NCI-H1930 (cell line): ENCODE measurements around the gene NFE2L1.

ENCODE experiments used
- DNase-seq, 2 experiments: peaks; one replicate each; lab custom pipeline; 2025; lab: John Stamatoyannopoulos, UW

Gene NFE2L1

DNA sequence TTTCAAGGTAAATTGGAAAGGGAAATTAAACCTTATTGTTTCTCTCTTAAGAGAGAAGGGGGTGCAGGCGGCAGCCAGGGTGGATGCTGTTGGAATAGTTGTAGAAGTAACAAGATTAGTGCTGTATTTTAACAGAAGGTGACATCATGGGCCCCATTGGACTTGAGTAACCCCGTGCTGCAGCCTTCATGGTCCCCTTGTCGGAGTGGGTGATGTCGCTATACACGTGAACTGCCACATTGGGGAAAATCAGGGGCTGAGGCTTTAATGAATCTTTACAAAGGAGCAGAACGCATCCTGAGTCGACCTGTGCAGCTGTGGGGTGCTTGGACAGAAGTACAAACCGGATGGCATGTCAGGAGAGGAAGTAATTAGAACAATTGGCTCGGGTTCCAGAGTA lies 62.6 kb downstream of the NFE2L1 start:
- DNase-seq: no peak
